ENCODE measurements around the gene SLC25A34.

DNA sequence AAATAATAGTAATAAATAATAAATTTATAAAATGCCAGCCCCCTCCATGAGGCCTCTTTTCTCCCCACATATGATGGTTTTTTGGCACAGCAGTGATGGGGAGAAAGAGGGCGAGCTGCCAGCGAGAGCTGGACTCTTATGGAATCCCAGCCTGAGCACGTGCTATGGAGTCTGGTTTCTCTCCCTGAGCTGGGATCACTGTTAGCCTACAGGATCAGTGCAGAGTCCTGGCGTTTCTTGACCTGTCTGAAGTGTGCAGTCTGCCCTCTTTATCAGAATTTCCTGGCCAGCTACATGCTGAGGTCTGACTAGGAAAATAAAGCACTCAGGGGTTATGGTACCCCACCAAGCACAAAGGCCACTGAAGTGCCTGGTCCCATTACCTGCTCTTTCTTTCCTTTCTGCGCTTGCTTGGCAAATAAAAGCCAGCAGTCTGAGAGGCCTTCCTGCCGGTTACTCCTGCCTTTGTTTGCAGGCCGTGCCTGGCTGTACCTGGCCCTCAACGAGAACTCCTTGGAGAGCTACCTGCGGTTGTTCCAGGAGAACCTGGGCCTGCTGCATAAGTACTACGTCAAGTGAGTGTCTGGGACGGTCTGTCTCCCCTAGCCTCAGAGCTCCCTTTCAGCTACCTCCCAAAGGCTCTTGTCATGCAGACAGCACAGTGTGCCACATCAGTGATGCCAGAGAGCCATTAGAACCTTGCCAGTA is 18.5 kb upstream of the SLC25A34 start:
- TF ChIP-seq, protein P1, sequence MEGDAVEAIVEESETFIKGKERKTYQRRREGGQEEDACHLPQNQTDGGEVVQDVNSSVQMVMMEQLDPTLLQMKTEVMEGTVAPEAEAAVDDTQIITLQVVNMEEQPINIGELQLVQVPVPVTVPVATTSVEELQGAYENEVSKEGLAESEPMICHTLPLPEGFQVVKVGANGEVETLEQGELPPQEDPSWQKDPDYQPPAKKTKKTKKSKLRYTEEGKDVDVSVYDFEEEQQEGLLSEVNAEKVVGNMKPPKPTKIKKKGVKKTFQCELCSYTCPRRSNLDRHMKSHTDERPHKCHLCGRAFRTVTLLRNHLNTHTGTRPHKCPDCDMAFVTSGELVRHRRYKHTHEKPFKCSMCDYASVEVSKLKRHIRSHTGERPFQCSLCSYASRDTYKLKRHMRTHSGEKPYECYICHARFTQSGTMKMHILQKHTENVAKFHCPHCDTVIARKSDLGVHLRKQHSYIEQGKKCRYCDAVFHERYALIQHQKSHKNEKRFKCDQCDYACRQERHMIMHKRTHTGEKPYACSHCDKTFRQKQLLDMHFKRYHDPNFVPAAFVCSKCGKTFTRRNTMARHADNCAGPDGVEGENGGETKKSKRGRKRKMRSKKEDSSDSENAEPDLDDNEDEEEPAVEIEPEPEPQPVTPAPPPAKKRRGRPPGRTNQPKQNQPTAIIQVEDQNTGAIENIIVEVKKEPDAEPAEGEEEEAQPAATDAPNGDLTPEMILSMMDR (IDR thresholded peaks at IDR 0.05; ENCODE audit: low read depth, low read length): no peak
- TF ChIP-seq POLR2A (IDR thresholded peaks at IDR 0.05; ENCODE audit: extremely low read depth, insufficient read length): no peak
